Panc1 (cell line): ENCODE data around the gene CKB. TPM values are rescaled to one million over a fixed set of nuclear protein-coding genes. Genes with fewer than 3 reads are reported as not detected.
A peak's percentile ranks its signal among the peaks of the same experiment; 100 is the strongest.

Experiments
- ATAC-seq: fragments of 200-7000 bp; cut with Tn5 transposase; 2 replicates; pipeline ENCODE4 v1.9.1; 2020; ENCODE audit warnings: mild to moderate bottlenecking, moderate library complexity
- BruUV-seq: library from RNA; stranded (reverse); fragments of 400-500 nt; replicated peaks from 2 replicates; lab custom pipeline; 2021; lab: Mats Ljungman, UMichigan
- CTCF ChIA-PET: fragments of 300-600 bp; sonication (Branson Sonifier 250); formaldehyde crosslinking; loops from one replicate; lab custom pipeline; 2022; ENCODE audit warnings: antibody characterized with exemption; lab: Charles Lee
- POLR2A ChIA-PET: fragments of 300-600 bp; sonication (Branson Sonifier 250); formaldehyde crosslinking; loops from one replicate; lab custom pipeline; 2022; ENCODE audit warnings: antibody characterized with exemption; lab: Charles Lee
- DNase-seq: peaks from one replicate; pipeline ENCODE4 v3.0.0-alpha.2; 2010; ENCODE audit warnings: low read depth, low spot score
- H3K27ac ChIP-seq: 2 replicates; pipeline ENCODE4 v1.5.1; 2011; ENCODE audit warnings: mild to moderate bottlenecking, low read length, inconsistent platforms
- H3K27me3 ChIP-seq: fragments of 200-500 bp; sonication (Bioruptor generic); 2 replicates; pipeline ENCODE4 v1.6.0; 2014; ENCODE audit warnings: low read length, inconsistent platforms; ENCODE audit not compliant: control insufficient read depth, insufficient read depth
- H3K36me3 ChIP-seq: fragments of 200-500 bp; sonication (Bioruptor generic); 2 replicates; pipeline ENCODE4 v1.5.1; 2014; ENCODE audit warnings: inconsistent platforms, mild to moderate bottlenecking, low read length, moderate library complexity; ENCODE audit not compliant: control insufficient read depth, insufficient read depth
- H3K4me1 ChIP-seq: 2 replicates; pipeline ENCODE4 v1.5.1; 2011; ENCODE audit warnings: inconsistent platforms, mild to moderate bottlenecking, low read length, moderate library complexity; ENCODE audit not compliant: control insufficient read depth, insufficient read depth
- H3K4me3 ChIP-seq, 2 experiments: 2 replicates each; pipeline ENCODE4 v1.5.1; 2011 to 2012; ENCODE audit warnings: low read depth in 2 of 2, low read length in 2 of 2, mild to moderate bottlenecking in 2 of 2, inconsistent platforms in 1 of 2, moderate library complexity in 1 of 2
- H3K9me3 ChIP-seq: fragments of 200-500 bp; sonication (Bioruptor generic); 2 replicates; pipeline ENCODE4 v1.5.1; 2014; ENCODE audit warnings: low read depth, mild to moderate bottlenecking, inconsistent platforms, low read length, moderate library complexity; ENCODE audit not compliant: control insufficient read depth, insufficient read depth
- POLR2AphosphoS5 ChIP-seq: IDR thresholded peaks from 2 replicates; pipeline ENCODE4 v1.6.1; 2012; ENCODE audit warnings: mild to moderate bottlenecking, low read depth, low read length, moderate library complexity
- SIN3A ChIP-seq: IDR thresholded peaks from 2 replicates; pipeline ENCODE4 v1.6.1; 2012; ENCODE audit warnings: low read depth, mild to moderate bottlenecking, low read length, moderate library complexity, borderline replicate concordance; ENCODE audit not compliant: insufficient read depth
- TCF7L2 ChIP-seq: IDR thresholded peaks from 2 replicates; pipeline ENCODE4 v1.6.1; 2011; ENCODE audit warnings: mild to moderate bottlenecking, low read depth, low read length, inconsistent platforms
- in situ Hi-C: cut with HindIII; loops from 2 replicates; pipeline ENCODE4 v1.10.0; 2016; ENCODE audit warnings: low sequenced_read_pairs, low pct_unique_long_range_greater_than_20kb
- intact Hi-C: fragments of 100-400 bp; cut with micrococcal nuclease; formaldehyde crosslinking; loops from one replicate; pipeline ENCODE4 v1.10.0; 2022; ENCODE audit not compliant: unreplicated experiment
- total RNA-seq: library from RNA; stranded (reverse); gene quantifications from one replicate; pipeline ENCODE4 v1.2.1, GENCODE V29; 2021; ENCODE audit not compliant: unreplicated experiment
- TF ChIP-seq, protein P1 (sequence below): fragments of 450-650 bp; IDR thresholded peaks from 2 replicates; pipeline ENCODE4 v1.5.1; 2017; ENCODE audit warnings: mild to moderate bottlenecking
- TF ChIP-seq, protein P2 (sequence below), 2 experiments: IDR thresholded peaks; 2 replicates each; pipeline ENCODE4 v1.6.1; 2011 to 2012; ENCODE audit warnings: low read depth in 2 of 2, control low read depth in 1 of 2, low read length in 1 of 2, mild to moderate bottlenecking in 1 of 2, moderate library complexity in 1 of 2; ENCODE audit not compliant: insufficient read depth in 1 of 2

Gene CKB
- total RNA-seq, 1 experiment from 2014 or later: 436 TPM

DNA sequence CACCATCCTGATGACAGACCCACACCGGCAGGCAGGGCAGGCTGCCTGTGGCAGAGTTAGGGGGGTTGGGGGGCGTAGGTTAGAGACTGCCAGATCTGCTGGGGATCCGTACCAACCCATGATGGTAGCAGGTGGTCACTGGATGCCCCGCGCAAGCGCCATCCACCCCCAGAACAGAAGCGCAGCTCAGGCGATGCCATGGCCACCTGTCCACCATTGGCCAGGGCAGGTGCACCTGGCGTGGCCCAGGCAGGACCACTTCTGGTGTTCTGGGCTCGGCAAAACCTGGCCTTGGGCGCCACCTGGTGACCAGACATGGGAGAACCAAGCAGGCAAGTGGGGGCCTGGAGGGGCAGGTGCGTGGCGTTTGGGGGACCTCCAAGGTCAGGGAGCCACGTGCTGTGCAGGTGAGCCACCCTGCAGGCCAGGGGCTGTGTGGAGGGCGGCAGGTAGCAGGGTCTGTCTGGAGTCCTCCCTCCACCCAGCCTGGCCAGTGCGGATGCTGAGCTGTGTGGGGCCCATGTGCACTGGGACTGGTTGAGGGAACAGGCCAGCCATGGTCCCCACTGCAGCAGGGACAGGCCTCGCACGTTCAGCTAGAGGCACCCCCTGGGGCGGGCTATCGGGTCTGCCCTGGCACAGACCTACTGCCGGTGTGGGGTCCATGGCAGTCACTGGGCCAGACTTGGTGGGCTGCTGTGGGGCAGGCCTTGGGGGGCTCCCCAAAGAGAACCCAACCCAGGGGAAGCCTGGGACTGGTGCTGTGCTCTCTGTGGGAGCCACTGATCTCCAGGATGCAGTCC is 24.2 kb upstream of the CKB start:
- H3K36me3 ChIP-seq: no peaks in the 10 kb centered on the region
- ATAC-seq: peak; percentile 56
- BruUV-seq: no TSS peak
- H3K4me3 ChIP-seq: no peak overlapping the region
- intact Hi-C loops (no loop called here), in situ Hi-C loops (no loop called here)
- no peaks in the 10 kb centered on the region for H3K9me3 ChIP-seq
- no peaks in the 10 kb centered on the region for H3K27me3 ChIP-seq
- ChIA-PET CTCF (interaction anchor here (0.5 to 2.7 kb wide), 3 partner anchors 26 to 1349 kb away, joined by 3 to 13 read pairs (median 3); no protein-coding TSS in a partner anchor), POLR2A (no interaction called here)
- no peak for DNase-seq
- TF ChIP-seq, protein P1, sequence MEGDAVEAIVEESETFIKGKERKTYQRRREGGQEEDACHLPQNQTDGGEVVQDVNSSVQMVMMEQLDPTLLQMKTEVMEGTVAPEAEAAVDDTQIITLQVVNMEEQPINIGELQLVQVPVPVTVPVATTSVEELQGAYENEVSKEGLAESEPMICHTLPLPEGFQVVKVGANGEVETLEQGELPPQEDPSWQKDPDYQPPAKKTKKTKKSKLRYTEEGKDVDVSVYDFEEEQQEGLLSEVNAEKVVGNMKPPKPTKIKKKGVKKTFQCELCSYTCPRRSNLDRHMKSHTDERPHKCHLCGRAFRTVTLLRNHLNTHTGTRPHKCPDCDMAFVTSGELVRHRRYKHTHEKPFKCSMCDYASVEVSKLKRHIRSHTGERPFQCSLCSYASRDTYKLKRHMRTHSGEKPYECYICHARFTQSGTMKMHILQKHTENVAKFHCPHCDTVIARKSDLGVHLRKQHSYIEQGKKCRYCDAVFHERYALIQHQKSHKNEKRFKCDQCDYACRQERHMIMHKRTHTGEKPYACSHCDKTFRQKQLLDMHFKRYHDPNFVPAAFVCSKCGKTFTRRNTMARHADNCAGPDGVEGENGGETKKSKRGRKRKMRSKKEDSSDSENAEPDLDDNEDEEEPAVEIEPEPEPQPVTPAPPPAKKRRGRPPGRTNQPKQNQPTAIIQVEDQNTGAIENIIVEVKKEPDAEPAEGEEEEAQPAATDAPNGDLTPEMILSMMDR: peak; percentile 87
- TF ChIP-seq SIN3A (no peak), TCF7L2 (no peak), POLR2AphosphoS5 (no peak)
- TF ChIP-seq, protein P2, sequence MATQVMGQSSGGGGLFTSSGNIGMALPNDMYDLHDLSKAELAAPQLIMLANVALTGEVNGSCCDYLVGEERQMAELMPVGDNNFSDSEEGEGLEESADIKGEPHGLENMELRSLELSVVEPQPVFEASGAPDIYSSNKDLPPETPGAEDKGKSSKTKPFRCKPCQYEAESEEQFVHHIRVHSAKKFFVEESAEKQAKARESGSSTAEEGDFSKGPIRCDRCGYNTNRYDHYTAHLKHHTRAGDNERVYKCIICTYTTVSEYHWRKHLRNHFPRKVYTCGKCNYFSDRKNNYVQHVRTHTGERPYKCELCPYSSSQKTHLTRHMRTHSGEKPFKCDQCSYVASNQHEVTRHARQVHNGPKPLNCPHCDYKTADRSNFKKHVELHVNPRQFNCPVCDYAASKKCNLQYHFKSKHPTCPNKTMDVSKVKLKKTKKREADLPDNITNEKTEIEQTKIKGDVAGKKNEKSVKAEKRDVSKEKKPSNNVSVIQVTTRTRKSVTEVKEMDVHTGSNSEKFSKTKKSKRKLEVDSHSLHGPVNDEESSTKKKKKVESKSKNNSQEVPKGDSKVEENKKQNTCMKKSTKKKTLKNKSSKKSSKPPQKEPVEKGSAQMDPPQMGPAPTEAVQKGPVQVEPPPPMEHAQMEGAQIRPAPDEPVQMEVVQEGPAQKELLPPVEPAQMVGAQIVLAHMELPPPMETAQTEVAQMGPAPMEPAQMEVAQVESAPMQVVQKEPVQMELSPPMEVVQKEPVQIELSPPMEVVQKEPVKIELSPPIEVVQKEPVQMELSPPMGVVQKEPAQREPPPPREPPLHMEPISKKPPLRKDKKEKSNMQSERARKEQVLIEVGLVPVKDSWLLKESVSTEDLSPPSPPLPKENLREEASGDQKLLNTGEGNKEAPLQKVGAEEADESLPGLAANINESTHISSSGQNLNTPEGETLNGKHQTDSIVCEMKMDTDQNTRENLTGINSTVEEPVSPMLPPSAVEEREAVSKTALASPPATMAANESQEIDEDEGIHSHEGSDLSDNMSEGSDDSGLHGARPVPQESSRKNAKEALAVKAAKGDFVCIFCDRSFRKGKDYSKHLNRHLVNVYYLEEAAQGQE (IDR thresholded peaks at IDR 0.05; ENCODE audit: insufficient read depth in 1 of 2, low read depth in 2 of 2, low read length in 1 of 2): no peak
- H3K27ac ChIP-seq: no peak overlapping the region
- peaks cover 38% of the 10 kb centered on the region for H3K4me1 ChIP-seq

DNA sequence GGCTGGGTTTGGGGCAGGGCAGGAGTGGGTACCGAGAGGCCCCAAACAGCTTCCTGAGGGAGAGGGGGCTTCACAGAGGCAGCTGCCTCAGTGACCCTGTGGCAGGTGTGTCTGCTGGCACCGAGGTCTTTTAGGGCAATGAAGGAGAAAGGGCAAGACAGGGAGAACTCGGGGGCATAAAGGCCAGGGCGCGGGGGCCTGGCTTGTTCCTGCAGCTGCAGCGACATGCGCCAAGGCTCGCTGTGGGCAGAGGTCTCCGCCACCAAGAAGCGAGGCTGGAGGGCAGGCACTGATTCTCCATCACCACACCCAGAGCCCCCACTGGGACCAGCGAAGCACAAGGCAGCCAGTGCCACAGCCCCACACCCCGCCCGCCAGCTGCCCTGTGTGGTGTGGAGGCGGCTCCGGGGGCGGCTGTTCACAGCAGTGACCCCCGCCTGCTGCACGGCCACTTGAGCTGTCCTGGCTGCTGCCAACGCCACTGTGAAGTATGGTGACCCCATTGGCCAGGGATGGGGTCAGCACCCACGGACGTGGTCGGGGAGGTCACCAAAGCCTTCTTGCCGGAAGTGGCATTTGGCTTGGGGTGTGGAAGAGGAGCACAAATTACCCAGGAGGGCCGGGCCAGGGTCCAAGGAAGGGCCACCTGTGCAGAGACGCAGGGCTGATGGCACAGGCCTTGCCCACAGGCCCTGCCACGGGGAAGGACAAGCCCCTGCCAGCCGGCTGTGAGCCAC is 23.5 kb upstream of the CKB start:
- H3K9me3 ChIP-seq: no peaks in the 10 kb centered on the region
- intact Hi-C loops: no loop called here
- H3K27ac ChIP-seq: no peak overlapping the region
- in situ Hi-C loops: no loop called here
- no peak overlapping the region for H3K4me3 ChIP-seq
- BruUV-seq: no TSS peak
- H3K27me3 ChIP-seq: no peaks in the 10 kb centered on the region
- POLR2A ChIA-PET: no interaction called here
- CTCF ChIA-PET: interaction anchor here (2.7 kb wide), 1 partner anchor 27 kb away, joined by 13 read pairs; no protein-coding TSS in a partner anchor
- TF ChIP-seq POLR2AphosphoS5 (no peak), TCF7L2 (no peak), SIN3A (no peak)
- TF ChIP-seq, protein P2 (IDR thresholded peaks at IDR 0.05; ENCODE audit: insufficient read depth in 1 of 2, low read depth in 2 of 2, low read length in 1 of 2): no peak
- TF ChIP-seq, protein P1: no peak
- H3K36me3 ChIP-seq: no peaks in the 10 kb centered on the region
- H3K4me1 ChIP-seq: peaks cover 45% of the 10 kb centered on the region
- ATAC-seq (no peak), DNase-seq (no peak)
